Bronchial epithelial cell (primary cell): Measurements from ENCODE around the gene BAHCC1. TPM values are rescaled to one million over a fixed set of nuclear protein-coding genes. Genes with fewer than 3 reads are reported as not detected.
A peak's percentile ranks its signal among the peaks of the same experiment; 100 is the strongest.

Source experiments
- DNase-seq: peaks from one replicate; pipeline ENCODE4 v3.0.0-alpha.2; 2010; ENCODE audit warnings: low read depth
- FAIRE-seq: peaks from 2 replicates; lab custom pipeline; 2011; peaks lifted over from hg19 to GRCh38; lab: Jason Lieb, UNC
- H3K27me3 ChIP-seq: 2 replicates; pipeline ENCODE4 v1.5.1; 2011; ENCODE audit warnings: low read length; ENCODE audit not compliant: control insufficient read depth, insufficient read depth
- H3K36me3 ChIP-seq: 2 replicates; pipeline ENCODE4 v1.5.1; 2011; ENCODE audit warnings: low read length; ENCODE audit not compliant: control insufficient read depth, insufficient read depth
- H3K4me3 ChIP-seq: 2 replicates; pipeline ENCODE4 v1.5.1; 2011; ENCODE audit warnings: mild to moderate bottlenecking, low read depth, low read length, control low read depth
- total RNA-seq: library from RNA; depleted of rRNA; stranded (reverse); fragments of >200 nt; gene quantifications from 2 replicates; pipeline ENCODE4 v1.2.1, GENCODE V29; 2014
- TF ChIP-seq, protein P1 (sequence below): IDR thresholded peaks from 2 replicates; pipeline ENCODE4 v1.5.1; 2011; ENCODE audit warnings: mild to moderate bottlenecking, moderate library complexity, low read length, control low read depth, inconsistent platforms; ENCODE audit not compliant: insufficient read depth, severe bottlenecking

BAHCC1 gene
- 0.79 and 1.8 TPM in 2 replicates for total RNA-seq

GRCh38 chr17:81394921-81395599 lies at the start of gene BAHCC1:
BAHCC1 (plus strand) TSS chr17:81395457; CDS start chr17:81399740, 4,283 bp downstream.
- no peaks in the 10 kb centered on the region for H3K27me3 ChIP-seq
- TF ChIP-seq, protein P1, sequence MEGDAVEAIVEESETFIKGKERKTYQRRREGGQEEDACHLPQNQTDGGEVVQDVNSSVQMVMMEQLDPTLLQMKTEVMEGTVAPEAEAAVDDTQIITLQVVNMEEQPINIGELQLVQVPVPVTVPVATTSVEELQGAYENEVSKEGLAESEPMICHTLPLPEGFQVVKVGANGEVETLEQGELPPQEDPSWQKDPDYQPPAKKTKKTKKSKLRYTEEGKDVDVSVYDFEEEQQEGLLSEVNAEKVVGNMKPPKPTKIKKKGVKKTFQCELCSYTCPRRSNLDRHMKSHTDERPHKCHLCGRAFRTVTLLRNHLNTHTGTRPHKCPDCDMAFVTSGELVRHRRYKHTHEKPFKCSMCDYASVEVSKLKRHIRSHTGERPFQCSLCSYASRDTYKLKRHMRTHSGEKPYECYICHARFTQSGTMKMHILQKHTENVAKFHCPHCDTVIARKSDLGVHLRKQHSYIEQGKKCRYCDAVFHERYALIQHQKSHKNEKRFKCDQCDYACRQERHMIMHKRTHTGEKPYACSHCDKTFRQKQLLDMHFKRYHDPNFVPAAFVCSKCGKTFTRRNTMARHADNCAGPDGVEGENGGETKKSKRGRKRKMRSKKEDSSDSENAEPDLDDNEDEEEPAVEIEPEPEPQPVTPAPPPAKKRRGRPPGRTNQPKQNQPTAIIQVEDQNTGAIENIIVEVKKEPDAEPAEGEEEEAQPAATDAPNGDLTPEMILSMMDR: no peak
- H3K4me3 ChIP-seq: peak within 1 kb of the TSS; percentile 62
- DNase-seq (peak; percentile 98), FAIRE-seq (no peak)
- H3K36me3 ChIP-seq: no peaks in the 10 kb centered on the region

- no peaks in the 10 kb centered on the region for H3K36me3 ChIP-seq
- peak overlapping the region; percentile 58 for H3K4me3 ChIP-seq
- DNase-seq (peak; percentile 79), FAIRE-seq (no peak)
- TF ChIP-seq, protein P1: no peak
- no peaks in the 10 kb centered on the region for H3K27me3 ChIP-seq
Measured at GRCh38 chr17:81346090-81346907, 49.0 kb upstream of the BAHCC1 start.

DNA sequence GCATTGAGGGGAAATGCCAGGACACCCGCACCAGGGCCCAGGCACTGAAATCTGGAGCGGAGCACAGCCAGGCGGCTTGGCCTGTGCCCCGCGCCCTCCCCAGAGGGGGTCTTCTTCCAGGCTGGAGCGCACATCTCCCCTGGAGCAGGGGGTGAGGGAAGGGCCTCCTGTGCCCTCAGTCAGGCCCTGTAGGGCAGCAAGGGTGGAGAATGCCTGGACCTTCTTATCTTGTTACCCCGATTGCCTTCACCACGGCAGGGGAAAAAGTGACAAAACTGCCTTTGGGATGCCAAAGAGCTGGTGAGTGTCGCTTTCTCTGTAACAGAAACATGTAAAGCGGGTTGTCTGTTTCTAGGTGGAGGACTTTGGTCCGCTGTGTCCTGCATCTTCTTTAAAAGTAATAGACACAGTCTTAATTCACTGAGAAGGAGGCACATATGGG lies 48.3 kb upstream of the BAHCC1 start:
- H3K4me3 ChIP-seq: peak overlapping the region; percentile 58
- FAIRE-seq: no peak

DNA sequence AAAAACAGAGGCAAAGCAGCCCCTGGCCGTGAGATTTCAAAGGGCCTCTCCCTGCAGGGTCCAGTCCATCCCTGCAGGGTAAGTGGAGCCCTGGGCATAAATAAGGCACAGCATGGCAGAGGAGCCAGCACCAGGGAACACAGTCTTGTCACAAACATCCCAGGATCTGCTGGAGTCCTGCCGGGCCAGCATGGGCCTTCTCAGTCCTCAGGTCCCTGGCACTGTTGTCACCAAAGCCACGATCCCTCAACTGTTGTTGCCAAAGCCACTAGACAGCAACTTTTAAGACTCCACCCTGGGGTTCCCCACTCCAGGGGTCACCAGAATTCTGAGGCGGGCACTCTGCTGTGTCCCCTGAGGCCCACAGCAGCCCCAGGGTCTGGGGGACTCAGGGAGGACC lies 47.8 kb upstream of the BAHCC1 start:
- TF ChIP-seq, protein P1: no peak
- no peak for DNase-seq

More for the DNA sequence above, 48.3 kb upstream of the BAHCC1 start:
- no peak for DNase-seq
- TF ChIP-seq, protein P1: no peak
- no peaks in the 10 kb centered on the region for H3K27me3 ChIP-seq
- H3K36me3 ChIP-seq: no peaks in the 10 kb centered on the region

GRCh38 chr17:81348097-81349055 lies 46.9 kb upstream of the BAHCC1 start:
- no peak for FAIRE-seq
- H3K27me3 ChIP-seq: no peaks in the 10 kb centered on the region
- TF ChIP-seq, protein P1: no peak
- H3K4me3 ChIP-seq: no peak overlapping the region
- H3K36me3 ChIP-seq: no peaks in the 10 kb centered on the region
- DNase-seq: no peak

More for the DNA sequence above, 47.8 kb upstream of the BAHCC1 start:
- Histone ChIP-seq H3K27me3 (no peaks in the 10 kb centered on the region), H3K36me3 (no peaks in the 10 kb centered on the region), H3K4me3 (no peak overlapping the region)
- no peak for FAIRE-seq
